ENCODE results near the gene TRERF1.

DNA sequence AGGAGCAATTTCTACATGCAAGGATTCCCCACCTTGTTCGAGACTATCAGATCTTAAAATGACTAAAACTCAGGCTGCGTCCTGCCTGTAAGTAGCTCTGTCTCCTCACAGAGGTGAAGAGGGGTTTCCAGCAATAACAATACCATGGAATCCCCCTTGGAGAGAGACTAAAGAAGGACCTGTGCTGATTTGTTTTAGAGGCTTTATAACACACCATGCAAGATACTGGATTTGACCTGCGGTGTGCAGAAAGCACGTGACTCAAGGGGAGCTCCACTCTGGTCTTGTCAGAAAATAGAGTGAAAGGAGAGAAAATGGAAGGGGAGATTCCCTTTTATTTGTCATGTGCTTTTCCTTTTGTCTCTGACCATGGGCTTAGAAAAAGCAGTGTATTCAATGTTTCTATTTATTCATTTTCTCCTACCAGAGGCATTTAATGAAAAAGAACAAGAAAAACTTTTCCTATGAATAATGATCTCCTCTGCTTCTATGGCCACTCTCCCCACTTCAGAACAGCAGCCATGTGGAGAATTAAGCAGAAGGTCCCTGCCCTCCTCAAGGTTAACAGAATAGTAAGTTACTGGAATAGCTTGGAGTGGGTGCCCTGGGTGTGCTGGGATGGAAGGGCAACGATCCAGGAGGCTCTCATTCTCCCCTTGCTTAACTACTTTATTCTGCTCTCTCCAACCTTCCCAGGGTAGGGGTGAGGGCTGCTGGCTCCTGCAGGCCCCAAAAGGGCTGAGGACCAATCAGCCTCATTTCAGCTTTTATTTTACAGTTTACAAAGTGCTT, 214.8 kb downstream of the TRERF1 start:
- TF ChIP-seq SUZ12 (IDR thresholded peaks at IDR 0.05; ENCODE audit: extremely low read depth, insufficient read depth, insufficient read length), result no peak
- no peak for TF ChIP-seq YY1 (IDR thresholded peaks at IDR 0.05; ENCODE audit: insufficient read depth, insufficient read length)

All from NT2/D1 (cell line).